K562 (cell line): ENCODE data around the gene ADAMTS2.

Experiments
- E2F3 ChIP-seq: fragments of 250-450 bp; sonication (Bioruptor Pico); IDR thresholded peaks from 2 replicates; pipeline ENCODE4 v1.4.0; 2020; ENCODE audit warnings: mild to moderate bottlenecking
- POLR2A ChIP-seq: fragments of 450-650 bp; conservative IDR thresholded peaks from 2 replicates; pipeline ENCODE4 v1.6.1; 2016

DNA sequence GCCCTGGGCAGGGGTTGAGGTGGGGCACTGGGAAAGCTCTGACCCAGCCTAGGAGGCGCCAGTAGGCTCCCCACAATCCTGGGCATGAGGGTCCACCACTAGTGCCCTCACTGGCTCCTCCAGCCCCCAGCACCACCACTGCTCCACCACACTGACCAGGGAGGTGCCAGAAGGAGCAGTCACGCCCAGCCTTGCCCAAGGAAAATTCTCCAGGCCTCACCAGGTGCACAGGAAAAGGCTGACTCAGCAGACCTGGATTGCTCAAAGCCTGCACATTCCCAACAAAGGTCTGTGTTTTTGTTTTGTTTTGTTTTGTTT, 222.2 kb downstream of the ADAMTS2 start:
- TF ChIP-seq POLR2A (no peak), E2F3 (CRISPR knock-in tag) (no peak)
